ENCODE results near the gene MEGF6. TPM values are rescaled to one million over a fixed set of nuclear protein-coding genes. Genes with fewer than 3 reads are reported as not detected.

Gene MEGF6
- total RNA-seq, 1 experiment from 2014 or later: 2.0 TPM

GRCh38 chr1:3510136-3510955 is 101.0 kb downstream of the MEGF6 start:
- no peak for DNase-seq (ENCODE audit: low read depth in 1 of 2, low spot score in 2 of 2)
- Histone ChIP-seq H3K4me3 (no peak overlapping the region), H3K27ac (no peak overlapping the region), H3K27me3 (replicated peaks) (no peaks in the 10 kb centered on the region), H3K4me1 (replicated peaks) (peaks cover 3% of the 10 kb centered on the region), H3K36me3 (no peaks in the 10 kb centered on the region), H3K9me3 (replicated peaks) (no peaks in the 10 kb centered on the region)

GRCh38 chr1:3509721-3510120 is 101.6 kb downstream of the MEGF6 start:
- H3K36me3 ChIP-seq: no peaks in the 10 kb centered on the region
- no peak for DNase-seq (ENCODE audit: low read depth in 1 of 2, low spot score in 2 of 2)
- H3K4me1 ChIP-seq (replicated peaks): peaks cover 9% of the 10 kb centered on the region
- H3K27me3 ChIP-seq (replicated peaks): no peaks in the 10 kb centered on the region
- no peaks in the 10 kb centered on the region for H3K9me3 ChIP-seq (replicated peaks)
- no peak overlapping the region for H3K4me3 ChIP-seq
- no peak overlapping the region for H3K27ac ChIP-seq

GRCh38 chr1:3508757-3509415 is 102.4 kb downstream of the MEGF6 start:
- no peak overlapping the region for H3K27ac ChIP-seq
- H3K4me1 ChIP-seq (replicated peaks): peaks cover 17% of the 10 kb centered on the region
- H3K27me3 ChIP-seq (replicated peaks): no peaks in the 10 kb centered on the region
- no peaks in the 10 kb centered on the region for H3K36me3 ChIP-seq
- H3K9me3 ChIP-seq (replicated peaks): no peaks in the 10 kb centered on the region
- H3K4me3 ChIP-seq: no peak overlapping the region
- DNase-seq (ENCODE audit: low read depth in 1 of 2, low spot score in 2 of 2): no peak

GRCh38 chr1:3507636-3508275 is 103.6 kb downstream of the MEGF6 start:
- H3K4me3 ChIP-seq: no peak overlapping the region
- H3K4me1 ChIP-seq (replicated peaks): peaks cover 24% of the 10 kb centered on the region
- no peak for DNase-seq (ENCODE audit: low read depth in 1 of 2, low spot score in 2 of 2)
- no peaks in the 10 kb centered on the region for H3K9me3 ChIP-seq (replicated peaks)
- H3K36me3 ChIP-seq: no peaks in the 10 kb centered on the region
- no peaks in the 10 kb centered on the region for H3K27me3 ChIP-seq (replicated peaks)
- no peak overlapping the region for H3K27ac ChIP-seq

GRCh38 chr1:3506943-3507342 is 104.4 kb downstream of the MEGF6 start:
- H3K4me1 ChIP-seq (replicated peaks): peaks cover 28% of the 10 kb centered on the region
- H3K36me3 ChIP-seq: no peaks in the 10 kb centered on the region
- H3K4me3 ChIP-seq: no peak overlapping the region
- H3K27me3 ChIP-seq (replicated peaks): no peaks in the 10 kb centered on the region
- no peak for DNase-seq (ENCODE audit: low read depth in 1 of 2, low spot score in 2 of 2)
- no peaks in the 10 kb centered on the region for H3K9me3 ChIP-seq (replicated peaks)
- H3K27ac ChIP-seq: no peak overlapping the region

GRCh38 chr1:3506041-3506440 is 105.3 kb downstream of the MEGF6 start:
- Histone ChIP-seq H3K27me3 (replicated peaks) (no peaks in the 10 kb centered on the region), H3K27ac (no peak overlapping the region), H3K4me1 (replicated peaks) (peaks cover 28% of the 10 kb centered on the region), H3K9me3 (replicated peaks) (no peaks in the 10 kb centered on the region), H3K36me3 (no peaks in the 10 kb centered on the region), H3K4me3 (no peak overlapping the region)
- DNase-seq (ENCODE audit: low read depth in 1 of 2, low spot score in 2 of 2): no peak

GRCh38 chr1:3505161-3505560 is 106.1 kb downstream of the MEGF6 start:
- Histone ChIP-seq H3K4me1 (replicated peaks) (peaks cover 28% of the 10 kb centered on the region), H3K9me3 (replicated peaks) (no peaks in the 10 kb centered on the region), H3K36me3 (no peaks in the 10 kb centered on the region), H3K4me3 (no peak overlapping the region), H3K27me3 (replicated peaks) (no peaks in the 10 kb centered on the region), H3K27ac (peak overlapping the region; percentile 80; the same call in 1 of the 2 replicates)
- DNase-seq (ENCODE audit: low read depth in 1 of 2, low spot score in 2 of 2): no peak

- Histone ChIP-seq H3K9me3 (replicated peaks) (no peaks in the 10 kb centered on the region), H3K27me3 (replicated peaks) (no peaks in the 10 kb centered on the region), H3K27ac (peak overlapping the region; percentile 80), H3K4me3 (no peak overlapping the region), H3K4me1 (replicated peaks) (peaks cover 28% of the 10 kb centered on the region), H3K36me3 (no peaks in the 10 kb centered on the region)
- no peak for DNase-seq (ENCODE audit: low read depth in 1 of 2, low spot score in 2 of 2)
Measured at GRCh38 chr1:3504822-3505153, 106.5 kb downstream of the MEGF6 start.

- no peaks in the 10 kb centered on the region for H3K36me3 ChIP-seq
- H3K27ac ChIP-seq: peak overlapping the region; percentile 80
- peaks cover 28% of the 10 kb centered on the region for H3K4me1 ChIP-seq (replicated peaks)
- H3K9me3 ChIP-seq (replicated peaks): no peaks in the 10 kb centered on the region
- no peak overlapping the region for H3K4me3 ChIP-seq
- no peaks in the 10 kb centered on the region for H3K27me3 ChIP-seq (replicated peaks)
- peak; percentile 87 to 95 for DNase-seq (ENCODE audit: low read depth in 1 of 2, low spot score in 2 of 2)
Measured at GRCh38 chr1:3504151-3504821, 107.0 kb downstream of the MEGF6 start.

- no peaks in the 10 kb centered on the region for H3K27me3 ChIP-seq (replicated peaks)
- peaks cover 28% of the 10 kb centered on the region for H3K4me1 ChIP-seq (replicated peaks)
- no peak overlapping the region for H3K4me3 ChIP-seq
- H3K27ac ChIP-seq: peak overlapping the region; percentile 80
- H3K9me3 ChIP-seq (replicated peaks): no peaks in the 10 kb centered on the region
- no peaks in the 10 kb centered on the region for H3K36me3 ChIP-seq
- DNase-seq (ENCODE audit: low read depth in 1 of 2, low spot score in 2 of 2): no peak
Measured at GRCh38 chr1:3503525-3503886, 107.8 kb downstream of the MEGF6 start.

- Histone ChIP-seq H3K4me1 (replicated peaks) (peaks cover 28% of the 10 kb centered on the region), H3K4me3 (no peak overlapping the region), H3K9me3 (replicated peaks) (no peaks in the 10 kb centered on the region), H3K27ac (no peak overlapping the region), H3K27me3 (replicated peaks) (no peaks in the 10 kb centered on the region), H3K36me3 (no peaks in the 10 kb centered on the region)
- DNase-seq (ENCODE audit: low read depth in 1 of 2, low spot score in 2 of 2): no peak
Measured at GRCh38 chr1:3502641-3503524, 108.4 kb downstream of the MEGF6 start.

- peak in 1 of 2 experiments; percentile 72 for DNase-seq (ENCODE audit: low read depth in 1 of 2, low spot score in 2 of 2)
- no peaks in the 10 kb centered on the region for H3K36me3 ChIP-seq
- no peaks in the 10 kb centered on the region for H3K9me3 ChIP-seq (replicated peaks)
- H3K4me3 ChIP-seq: no peak overlapping the region
- H3K27me3 ChIP-seq (replicated peaks): no peaks in the 10 kb centered on the region
- H3K4me1 ChIP-seq (replicated peaks): peaks cover 28% of the 10 kb centered on the region
- H3K27ac ChIP-seq: no peak overlapping the region
Measured at GRCh38 chr1:3501856-3502640, 109.3 kb downstream of the MEGF6 start.
